GM23338 (cell line): ENCODE data around the gene VPS39. TPM values are rescaled to one million over a fixed set of nuclear protein-coding genes. Genes with fewer than 3 reads are reported as not detected.

ENCODE experiments used
- ATAC-seq: fragments of 200-7000 bp; cut with Tn5 transposase; 3 replicates; pipeline ENCODE4 v1.9.1; 2020
- DNase-seq: peaks from one replicate; pipeline ENCODE4 v3.0.0-alpha.2; 2015; ENCODE audit warnings: low spot score
- H2AFZ ChIP-seq: fragments of 200-600 bp; sonication (generic); 2 replicates; pipeline ENCODE4 v1.8.0; 2016; ENCODE audit warnings: antibody characterized with exemption, mild to moderate bottlenecking, moderate library complexity
- H3F3A ChIP-seq: fragments of 200-600 bp; sonication (generic); replicated peaks from 2 replicates; pipeline ENCODE4 v1.8.0; 2017; ENCODE audit warnings: antibody characterized with exemption, mixed run types, low read depth
- H3K27ac ChIP-seq: fragments of 200-600 bp; sonication (generic); 2 replicates; pipeline ENCODE4 v1.6.1; 2016; ENCODE audit warnings: low read depth
- H3K27me3 ChIP-seq: fragments of 200-600 bp; sonication (generic); 2 replicates; pipeline ENCODE4 v1.8.0; 2016; ENCODE audit warnings: mild to moderate bottlenecking, mixed run types, moderate library complexity; ENCODE audit not compliant: insufficient read depth
- H3K36me3 ChIP-seq: fragments of 200-600 bp; sonication (generic); 2 replicates; pipeline ENCODE4 v1.8.0; 2016; ENCODE audit warnings: mild to moderate bottlenecking; ENCODE audit not compliant: insufficient read depth
- H3K4me1 ChIP-seq: fragments of 200-600 bp; sonication (generic); 2 replicates; pipeline ENCODE4 v1.8.0; 2016; ENCODE audit warnings: mild to moderate bottlenecking, moderate library complexity; ENCODE audit not compliant: insufficient read depth
- H3K4me2 ChIP-seq: fragments of 200-600 bp; sonication (generic); 2 replicates; pipeline ENCODE4 v1.7.1; 2017; ENCODE audit warnings: mixed run types
- H3K4me3 ChIP-seq: fragments of 200-600 bp; sonication (generic); 2 replicates; pipeline ENCODE4 v1.6.1; 2016; ENCODE audit warnings: mixed run types
- H3K79me2 ChIP-seq: fragments of 200-600 bp; sonication (generic); replicated peaks from 2 replicates; pipeline ENCODE4 v1.8.0; 2017; ENCODE audit warnings: mild to moderate bottlenecking; ENCODE audit not compliant: insufficient read depth
- H3K9me2 ChIP-seq: fragments of 200-600 bp; sonication (generic); 2 replicates; pipeline ENCODE4 v1.8.0; 2017; ENCODE audit not compliant: insufficient read depth
- H4K20me1 ChIP-seq: fragments of 200-600 bp; sonication (generic); replicated peaks from 2 replicates; pipeline ENCODE4 v1.8.0; 2017; ENCODE audit warnings: mild to moderate bottlenecking; ENCODE audit not compliant: insufficient read depth
- H3K27ac Mint-ChIP-seq: 2 replicates; pipeline ENCODE4 v1.8.0; 2020; ENCODE audit warnings: inconsistent platforms, mild to moderate bottlenecking, moderate library complexity, mixed read lengths
- H3K27me3 Mint-ChIP-seq: 3 replicates; pipeline ENCODE4 v1.8.0; 2022; ENCODE audit warnings: low read depth, mild to moderate bottlenecking, moderate library complexity, mixed read lengths, inconsistent platforms; ENCODE audit not compliant: insufficient read depth, poor library complexity
- H3K36me3 Mint-ChIP-seq: 3 replicates; pipeline ENCODE4 v1.8.0; 2021; ENCODE audit warnings: low read depth, mild to moderate bottlenecking, inconsistent platforms, moderate library complexity, mixed read lengths
- H3K4me1 Mint-ChIP-seq: 3 replicates; pipeline ENCODE4 v1.8.0; 2020; ENCODE audit warnings: mild to moderate bottlenecking, inconsistent platforms, mixed read lengths
- H3K4me3 Mint-ChIP-seq: 3 replicates; pipeline ENCODE4 v1.8.0; 2021; ENCODE audit warnings: moderate library complexity, mild to moderate bottlenecking, inconsistent platforms, mixed read lengths
- H3K9me3 Mint-ChIP-seq: 3 replicates; pipeline ENCODE4 v1.8.0; 2020; ENCODE audit warnings: moderate library complexity, mild to moderate bottlenecking, inconsistent platforms, mixed read lengths
- CREB1 ChIP-seq: fragments of 250-450 bp; sonication (Bioruptor Pico); IDR thresholded peaks from 2 replicates; pipeline ENCODE4 v1.5.0; 2020; ENCODE audit warnings: low read depth, mild to moderate bottlenecking, moderate library complexity
- CTCF ChIP-seq, 2 experiments: fragments of 200-600 bp in 1 of 2; sonication (generic) in 1 of 2; conservative IDR thresholded peaks; 2 replicates each; pipeline versions ENCODE4 v1.5.1 to v1.6.1; 2016 to 2017; ENCODE audit warnings: antibody characterized with exemption in 2 of 2, low read depth in 2 of 2, mild to moderate bottlenecking in 2 of 2, moderate library complexity in 1 of 2
- ETS1 ChIP-seq: IDR thresholded peaks from 2 replicates; pipeline ENCODE4 v1.6.1; 2016; ENCODE audit warnings: antibody characterized with exemption
- EZH2 ChIP-seq: fragments of 200-600 bp; sonication (generic); IDR thresholded peaks from one replicate; pipeline ENCODE4 v1.8.0; 2017; ENCODE audit warnings: antibody characterized with exemption, mild to moderate bottlenecking, low read depth; ENCODE audit not compliant: unreplicated experiment
- EZH2phosphoT487 ChIP-seq: fragments of 200-600 bp; sonication (generic); IDR thresholded peaks from one replicate; pipeline ENCODE4 v1.8.1; 2018; ENCODE audit warnings: antibody characterized with exemption; ENCODE audit not compliant: unreplicated experiment
- JUNB ChIP-seq: IDR thresholded peaks from one replicate; pipeline ENCODE4 v1.6.1; 2016; ENCODE audit warnings: antibody characterized with exemption; ENCODE audit not compliant: unreplicated experiment
- POLR2AphosphoS5 ChIP-seq: IDR thresholded peaks from 2 replicates; pipeline ENCODE4 v1.6.1; 2016; ENCODE audit warnings: antibody characterized with exemption, low read depth
- STAT1 ChIP-seq: IDR thresholded peaks from one replicate; pipeline ENCODE4 v1.6.1; 2016; ENCODE audit warnings: antibody characterized with exemption; ENCODE audit not compliant: unreplicated experiment
- ZNF114 ChIP-seq: fragments of 250-450 bp; sonication (Bioruptor Pico); IDR thresholded peaks from 2 replicates; pipeline ENCODE4 v1.5.0; 2020; ENCODE audit warnings: mild to moderate bottlenecking, moderate library complexity
- ZNF331 ChIP-seq: fragments of 250-450 bp; sonication (Bioruptor Pico); IDR thresholded peaks from 2 replicates; pipeline ENCODE4 v1.5.0; 2020; ENCODE audit warnings: low read depth, mild to moderate bottlenecking, moderate library complexity
- polyA plus RNA-seq: library from polyadenylated mRNA; unstranded; fragments of >200 nt; fragmentation: Nextera tagmentation; extraction: Ambion mirVana; gene quantifications from 2 replicates; pipeline ENCODE4 v1.2.1, GENCODE V29; 2016
- total RNA-seq: library from RNA; depleted of rRNA; stranded (reverse); fragments of >200 nt; shearing (Covaris generic); gene quantifications from 2 replicates; pipeline ENCODE4 v1.2.3, GENCODE V29; 2014
- TF ChIP-seq, protein P1 (sequence below): IDR thresholded peaks from one replicate; pipeline ENCODE4 v1.6.1; 2018; ENCODE audit warnings: antibody characterized with exemption; ENCODE audit not compliant: unreplicated experiment
- TF ChIP-seq, protein P2 (sequence below): fragments of 250-450 bp; sonication (Bioruptor Pico); IDR thresholded peaks from 2 replicates; pipeline ENCODE4 v1.5.0; 2020; ENCODE audit warnings: mild to moderate bottlenecking, moderate library complexity

VPS39 gene
- total and polyA plus RNA-seq, 2 experiments from 2014 or later, result 14.9 to 45.1 TPM

DNA sequence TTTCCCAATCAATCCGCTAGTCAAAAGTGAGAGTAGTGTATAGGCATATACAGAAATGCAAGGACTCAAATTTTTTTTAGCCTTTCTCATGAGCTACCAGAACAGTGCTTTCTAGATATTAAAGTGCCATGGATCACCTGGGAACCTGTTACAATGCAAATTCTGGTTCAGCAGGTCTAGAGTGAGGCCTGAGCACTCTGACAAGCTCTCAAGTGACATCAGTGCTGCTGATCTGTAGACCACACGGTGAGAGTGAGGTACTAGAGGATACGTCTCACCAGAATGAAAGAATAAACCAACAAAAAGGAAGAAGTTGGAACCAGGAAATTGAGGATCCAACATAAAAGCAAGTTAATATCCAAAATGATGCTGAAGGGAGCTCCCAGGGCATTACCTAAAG, 97.7 kb downstream of the VPS39 start (continued):
- TF ChIP-seq EZH2, result no peak
- no peak for TF ChIP-seq CREB1 (CRISPR knock-in tag)
- TF ChIP-seq STAT1, result no peak
- no peak for TF ChIP-seq ZNF114
- no peak for TF ChIP-seq ZNF331
- TF ChIP-seq EZH2phosphoT487, result no peak
- TF ChIP-seq, protein P1, sequence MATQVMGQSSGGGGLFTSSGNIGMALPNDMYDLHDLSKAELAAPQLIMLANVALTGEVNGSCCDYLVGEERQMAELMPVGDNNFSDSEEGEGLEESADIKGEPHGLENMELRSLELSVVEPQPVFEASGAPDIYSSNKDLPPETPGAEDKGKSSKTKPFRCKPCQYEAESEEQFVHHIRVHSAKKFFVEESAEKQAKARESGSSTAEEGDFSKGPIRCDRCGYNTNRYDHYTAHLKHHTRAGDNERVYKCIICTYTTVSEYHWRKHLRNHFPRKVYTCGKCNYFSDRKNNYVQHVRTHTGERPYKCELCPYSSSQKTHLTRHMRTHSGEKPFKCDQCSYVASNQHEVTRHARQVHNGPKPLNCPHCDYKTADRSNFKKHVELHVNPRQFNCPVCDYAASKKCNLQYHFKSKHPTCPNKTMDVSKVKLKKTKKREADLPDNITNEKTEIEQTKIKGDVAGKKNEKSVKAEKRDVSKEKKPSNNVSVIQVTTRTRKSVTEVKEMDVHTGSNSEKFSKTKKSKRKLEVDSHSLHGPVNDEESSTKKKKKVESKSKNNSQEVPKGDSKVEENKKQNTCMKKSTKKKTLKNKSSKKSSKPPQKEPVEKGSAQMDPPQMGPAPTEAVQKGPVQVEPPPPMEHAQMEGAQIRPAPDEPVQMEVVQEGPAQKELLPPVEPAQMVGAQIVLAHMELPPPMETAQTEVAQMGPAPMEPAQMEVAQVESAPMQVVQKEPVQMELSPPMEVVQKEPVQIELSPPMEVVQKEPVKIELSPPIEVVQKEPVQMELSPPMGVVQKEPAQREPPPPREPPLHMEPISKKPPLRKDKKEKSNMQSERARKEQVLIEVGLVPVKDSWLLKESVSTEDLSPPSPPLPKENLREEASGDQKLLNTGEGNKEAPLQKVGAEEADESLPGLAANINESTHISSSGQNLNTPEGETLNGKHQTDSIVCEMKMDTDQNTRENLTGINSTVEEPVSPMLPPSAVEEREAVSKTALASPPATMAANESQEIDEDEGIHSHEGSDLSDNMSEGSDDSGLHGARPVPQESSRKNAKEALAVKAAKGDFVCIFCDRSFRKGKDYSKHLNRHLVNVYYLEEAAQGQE, result no peak

- H3K9me2 ChIP-seq, result no peaks in the 10 kb centered on the region
- no peak overlapping the region for H2AFZ ChIP-seq
- no peaks in the 10 kb centered on the region for H4K20me1 ChIP-seq
- Mint-ChIP-seq H3K4me1 (peaks cover 4% of the 10 kb centered on the region), H3K27ac (no peak overlapping the region), H3K9me3 (no peaks in the 10 kb centered on the region), H3K4me3 (no peak overlapping the region), H3K36me3 (no peaks in the 10 kb centered on the region), H3K27me3 (peaks cover 4% of the 10 kb centered on the region)
- DNase-seq (no peak), ATAC-seq (no peak)
- H3K27ac ChIP-seq, result no peak overlapping the region
- H3K36me3 ChIP-seq, result no peaks in the 10 kb centered on the region
- H3K27me3 ChIP-seq, result no peaks in the 10 kb centered on the region
- H3K4me2 ChIP-seq, result no peak overlapping the region
- no peaks in the 10 kb centered on the region for H3K4me1 ChIP-seq
- no peak overlapping the region for H3K4me3 ChIP-seq
- no peaks in the 10 kb centered on the region for H3K79me2 ChIP-seq
- H3F3A ChIP-seq, result no peaks in the 10 kb centered on the region
- TF ChIP-seq JUNB (no peak), ETS1 (no peak), CREB1 (CRISPR knock-in tag) (no peak), ZNF114 (no peak), EZH2 (no peak), ZNF331 (no peak), POLR2AphosphoS5 (no peak), CTCF (conservative IDR thresholded peaks at IDR 0.05; ENCODE audit: low read depth in 2 of 2) (no peak), EZH2phosphoT487 (no peak)
- TF ChIP-seq, protein P2, sequence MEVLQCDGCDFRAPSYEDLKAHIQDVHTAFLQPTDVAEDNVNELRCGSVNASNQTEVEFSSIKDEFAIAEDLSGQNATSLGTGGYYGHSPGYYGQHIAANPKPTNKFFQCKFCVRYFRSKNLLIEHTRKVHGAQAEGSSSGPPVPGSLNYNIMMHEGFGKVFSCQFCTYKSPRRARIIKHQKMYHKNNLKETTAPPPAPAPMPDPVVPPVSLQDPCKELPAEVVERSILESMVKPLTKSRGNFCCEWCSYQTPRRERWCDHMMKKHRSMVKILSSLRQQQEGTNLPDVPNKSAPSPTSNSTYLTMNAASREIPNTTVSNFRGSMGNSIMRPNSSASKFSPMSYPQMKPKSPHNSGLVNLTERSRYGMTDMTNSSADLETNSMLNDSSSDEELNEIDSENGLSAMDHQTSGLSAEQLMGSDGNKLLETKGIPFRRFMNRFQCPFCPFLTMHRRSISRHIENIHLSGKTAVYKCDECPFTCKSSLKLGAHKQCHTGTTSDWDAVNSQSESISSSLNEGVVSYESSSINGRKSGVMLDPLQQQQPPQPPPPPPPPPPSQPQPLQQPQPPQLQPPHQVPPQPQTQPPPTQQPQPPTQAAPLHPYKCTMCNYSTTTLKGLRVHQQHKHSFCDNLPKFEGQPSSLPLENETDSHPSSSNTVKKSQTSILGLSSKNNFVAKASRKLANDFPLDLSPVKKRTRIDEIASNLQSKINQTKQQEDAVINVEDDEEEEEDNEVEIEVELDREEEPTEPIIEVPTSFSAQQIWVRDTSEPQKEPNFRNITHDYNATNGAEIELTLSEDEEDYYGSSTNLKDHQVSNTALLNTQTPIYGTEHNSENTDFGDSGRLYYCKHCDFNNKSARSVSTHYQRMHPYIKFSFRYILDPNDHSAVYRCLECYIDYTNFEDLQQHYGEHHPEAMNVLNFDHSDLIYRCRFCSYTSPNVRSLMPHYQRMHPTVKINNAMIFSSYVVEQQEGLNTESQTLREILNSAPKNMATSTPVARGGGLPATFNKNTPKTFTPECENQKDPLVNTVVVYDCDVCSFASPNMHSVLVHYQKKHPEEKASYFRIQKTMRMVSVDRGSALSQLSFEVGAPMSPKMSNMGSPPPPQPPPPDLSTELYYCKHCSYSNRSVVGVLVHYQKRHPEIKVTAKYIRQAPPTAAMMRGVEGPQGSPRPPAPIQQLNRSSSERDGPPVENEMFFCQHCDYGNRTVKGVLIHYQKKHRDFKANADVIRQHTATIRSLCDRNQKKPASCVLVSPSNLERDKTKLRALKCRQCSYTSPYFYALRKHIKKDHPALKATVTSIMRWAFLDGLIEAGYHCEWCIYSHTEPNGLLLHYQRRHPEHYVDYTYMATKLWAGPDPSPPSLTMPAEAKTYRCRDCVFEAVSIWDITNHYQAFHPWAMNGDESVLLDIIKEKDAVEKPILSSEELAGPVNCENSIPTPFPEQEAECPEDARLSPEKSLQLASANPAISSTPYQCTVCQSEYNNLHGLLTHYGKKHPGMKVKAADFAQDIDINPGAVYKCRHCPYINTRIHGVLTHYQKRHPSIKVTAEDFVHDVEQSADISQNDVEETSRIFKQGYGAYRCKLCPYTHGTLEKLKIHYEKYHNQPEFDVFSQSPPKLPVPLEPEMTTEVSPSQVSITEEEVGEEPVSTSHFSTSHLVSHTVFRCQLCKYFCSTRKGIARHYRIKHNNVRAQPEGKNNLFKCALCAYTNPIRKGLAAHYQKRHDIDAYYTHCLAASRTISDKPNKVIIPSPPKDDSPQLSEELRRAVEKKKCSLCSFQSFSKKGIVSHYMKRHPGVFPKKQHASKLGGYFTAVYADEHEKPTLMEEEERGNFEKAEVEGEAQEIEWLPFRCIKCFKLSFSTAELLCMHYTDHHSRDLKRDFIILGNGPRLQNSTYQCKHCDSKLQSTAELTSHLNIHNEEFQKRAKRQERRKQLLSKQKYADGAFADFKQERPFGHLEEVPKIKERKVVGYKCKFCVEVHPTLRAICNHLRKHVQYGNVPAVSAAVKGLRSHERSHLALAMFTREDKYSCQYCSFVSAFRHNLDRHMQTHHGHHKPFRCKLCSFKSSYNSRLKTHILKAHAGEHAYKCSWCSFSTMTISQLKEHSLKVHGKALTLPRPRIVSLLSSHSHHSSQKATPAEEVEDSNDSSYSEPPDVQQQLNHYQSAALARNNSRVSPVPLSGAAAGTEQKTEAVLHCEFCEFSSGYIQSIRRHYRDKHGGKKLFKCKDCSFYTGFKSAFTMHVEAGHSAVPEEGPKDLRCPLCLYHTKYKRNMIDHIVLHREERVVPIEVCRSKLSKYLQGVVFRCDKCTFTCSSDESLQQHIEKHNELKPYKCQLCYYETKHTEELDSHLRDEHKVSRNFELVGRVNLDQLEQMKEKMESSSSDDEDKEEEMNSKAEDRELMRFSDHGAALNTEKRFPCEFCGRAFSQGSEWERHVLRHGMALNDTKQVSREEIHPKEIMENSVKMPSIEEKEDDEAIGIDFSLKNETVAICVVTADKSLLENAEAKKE (CRISPR knock-in tag), result no peak
Measured at GRCh38 chr15:42108806-42109205, 99.3 kb downstream of the VPS39 start.
